ENCODE data around the gene IL11RA. TPM values are rescaled to one million over a fixed set of nuclear protein-coding genes. Genes with fewer than 3 reads are reported as not detected.

Gene IL11RA
- total RNA-seq, 1 donor from 2014 or later: 22.2 TPM

DNA sequence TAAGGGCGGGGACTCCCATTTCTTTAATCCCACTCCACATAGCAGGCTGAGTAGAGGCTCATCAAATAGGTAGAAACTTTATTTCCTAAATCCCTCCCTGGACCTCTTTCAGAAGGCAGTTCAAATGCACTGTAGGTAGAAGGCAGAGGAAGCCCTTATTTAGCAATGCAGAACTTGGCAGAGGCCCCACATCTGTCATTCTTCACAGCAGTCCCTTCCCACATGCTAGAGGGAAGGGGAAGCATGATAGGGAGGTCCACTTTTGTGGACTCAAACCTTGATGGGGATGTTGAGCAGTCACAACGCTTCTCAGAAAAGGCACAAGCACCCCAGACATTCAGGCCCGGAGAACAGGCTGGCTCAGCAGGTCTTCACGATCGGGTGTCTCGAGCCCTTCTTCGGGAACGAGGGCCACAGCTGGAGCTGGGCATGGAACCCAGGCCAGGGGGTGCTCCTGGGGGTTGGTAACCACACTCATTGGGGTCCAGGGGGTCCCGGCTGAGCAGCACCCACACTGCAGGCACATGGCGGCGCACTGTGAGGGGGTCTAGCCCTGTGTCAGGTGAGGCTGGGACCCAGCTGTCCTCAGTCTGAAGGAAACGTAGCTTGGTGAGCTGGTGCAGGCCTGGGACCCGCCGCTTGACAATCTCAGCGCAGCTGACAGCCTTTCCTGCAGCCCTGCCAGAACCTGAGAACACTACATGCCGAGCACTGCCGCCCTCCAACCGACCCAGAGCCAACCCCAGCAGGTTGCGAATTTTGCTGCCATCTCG lies 41.4 kb upstream of the IL11RA start:
- peak overlapping the region; percentile 100 for H3K4me2 ChIP-seq (ENCODE audit: low read length)
- peak overlapping the region; percentile 97 for H3K9ac ChIP-seq (ENCODE audit: low read length)
- H3K79me2 ChIP-seq (ENCODE audit: insufficient read depth, low read length): peaks cover 12% of the 10 kb centered on the region
- no peaks in the 10 kb centered on the region for H3K36me3 ChIP-seq (ENCODE audit: insufficient read depth, low read length)
- no peak overlapping the region for H3K27ac Mint-ChIP-seq (ENCODE audit: unreplicated experiment)
- no peak for TF ChIP-seq EZH2 (IDR thresholded peaks at IDR 0.05; ENCODE audit: insufficient read depth, low read length)
- TF ChIP-seq, protein P1, sequence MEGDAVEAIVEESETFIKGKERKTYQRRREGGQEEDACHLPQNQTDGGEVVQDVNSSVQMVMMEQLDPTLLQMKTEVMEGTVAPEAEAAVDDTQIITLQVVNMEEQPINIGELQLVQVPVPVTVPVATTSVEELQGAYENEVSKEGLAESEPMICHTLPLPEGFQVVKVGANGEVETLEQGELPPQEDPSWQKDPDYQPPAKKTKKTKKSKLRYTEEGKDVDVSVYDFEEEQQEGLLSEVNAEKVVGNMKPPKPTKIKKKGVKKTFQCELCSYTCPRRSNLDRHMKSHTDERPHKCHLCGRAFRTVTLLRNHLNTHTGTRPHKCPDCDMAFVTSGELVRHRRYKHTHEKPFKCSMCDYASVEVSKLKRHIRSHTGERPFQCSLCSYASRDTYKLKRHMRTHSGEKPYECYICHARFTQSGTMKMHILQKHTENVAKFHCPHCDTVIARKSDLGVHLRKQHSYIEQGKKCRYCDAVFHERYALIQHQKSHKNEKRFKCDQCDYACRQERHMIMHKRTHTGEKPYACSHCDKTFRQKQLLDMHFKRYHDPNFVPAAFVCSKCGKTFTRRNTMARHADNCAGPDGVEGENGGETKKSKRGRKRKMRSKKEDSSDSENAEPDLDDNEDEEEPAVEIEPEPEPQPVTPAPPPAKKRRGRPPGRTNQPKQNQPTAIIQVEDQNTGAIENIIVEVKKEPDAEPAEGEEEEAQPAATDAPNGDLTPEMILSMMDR (IDR thresholded peaks at IDR 0.05; ENCODE audit: insufficient read depth, low read depth, low read length): no peak
- peaks cover 13% of the 10 kb centered on the region for H3K36me3 Mint-ChIP-seq (ENCODE audit: low read depth, unreplicated experiment)
- no peak for FAIRE-seq
- H3K4me1 ChIP-seq (ENCODE audit: insufficient read depth, low read length): peaks cover 15% of the 10 kb centered on the region
- peaks cover 3% of the 10 kb centered on the region for H4K20me1 ChIP-seq (ENCODE audit: insufficient read depth, low read length)
- no peak overlapping the region for H3K4me3 ChIP-seq (ENCODE audit: insufficient read depth, low read depth, low read length)
- no peak overlapping the region for H2AFZ ChIP-seq (ENCODE audit: low read depth, low read length)
- H3K27me3 ChIP-seq (ENCODE audit: insufficient read depth, low read length): peaks cover 6% of the 10 kb centered on the region
- H3K9me3 Mint-ChIP-seq (ENCODE audit: unreplicated experiment): no peaks in the 10 kb centered on the region
- peak overlapping the region; percentile 95 for H3K4me3 Mint-ChIP-seq (ENCODE audit: unreplicated experiment)
- peaks cover 2% of the 10 kb centered on the region for H3K27me3 Mint-ChIP-seq (ENCODE audit: low read depth, unreplicated experiment)
- no peaks in the 10 kb centered on the region for H3K9me3 ChIP-seq (ENCODE audit: insufficient read depth, low read depth, low read length)
- no peak overlapping the region for H3K27ac ChIP-seq (ENCODE audit: low read depth, low read length)
- DNase-seq (ENCODE audit: low read depth): no peak
- peaks cover 6% of the 10 kb centered on the region for H3K4me1 Mint-ChIP-seq (ENCODE audit: low read depth, unreplicated experiment)

DNA sequence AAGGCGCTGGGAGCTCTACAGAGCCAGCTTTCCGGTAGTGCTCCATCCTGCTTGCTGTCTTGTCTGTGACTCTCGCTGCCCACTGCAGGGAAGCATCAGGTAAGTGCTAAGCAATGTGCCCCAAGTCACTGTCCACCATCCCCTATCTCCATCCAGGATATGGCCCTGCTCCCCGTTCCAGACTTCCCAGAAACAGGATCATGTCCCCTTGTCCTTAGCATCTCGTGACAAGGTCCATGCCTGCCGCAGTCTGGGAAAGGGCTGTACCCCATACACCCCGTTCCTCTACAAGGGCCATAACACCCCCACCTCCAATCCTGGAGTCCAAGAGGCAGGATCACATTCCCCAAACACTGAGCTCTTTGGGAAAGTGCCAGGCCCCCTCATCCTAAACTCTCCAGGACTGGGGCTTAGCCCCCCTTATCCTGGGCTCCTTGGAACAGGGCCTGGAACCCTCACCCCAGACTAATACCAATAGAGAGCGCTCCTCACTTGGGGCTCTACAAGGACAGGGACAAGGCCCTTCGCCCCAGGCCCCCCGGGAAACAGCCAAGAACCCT lies 40.7 kb upstream of the IL11RA start:
- Histone ChIP-seq H3K4me1 (ENCODE audit: insufficient read depth, low read length) (peaks cover 15% of the 10 kb centered on the region), H4K20me1 (ENCODE audit: insufficient read depth, low read length) (peaks cover 3% of the 10 kb centered on the region), H3K9me3 (ENCODE audit: insufficient read depth, low read depth, low read length) (no peaks in the 10 kb centered on the region), H3K4me2 (ENCODE audit: low read length) (peak overlapping the region; percentile 100), H2AFZ (ENCODE audit: low read depth, low read length) (peak overlapping the region; percentile 97), H3K27me3 (ENCODE audit: insufficient read depth, low read length) (peaks cover 2% of the 10 kb centered on the region), H3K4me3 (ENCODE audit: insufficient read depth, low read depth, low read length) (peak overlapping the region; percentile 94), H3K27ac (ENCODE audit: low read depth, low read length) (peak overlapping the region; percentile 80), H3K36me3 (ENCODE audit: insufficient read depth, low read length) (peaks cover 2% of the 10 kb centered on the region), H3K79me2 (ENCODE audit: insufficient read depth, low read length) (peaks cover 12% of the 10 kb centered on the region), H3K9ac (ENCODE audit: low read length) (peak overlapping the region; percentile 97)
- no peak for FAIRE-seq
- no peaks in the 10 kb centered on the region for H3K9me3 Mint-ChIP-seq (ENCODE audit: unreplicated experiment)
- peaks cover 6% of the 10 kb centered on the region for H3K4me1 Mint-ChIP-seq (ENCODE audit: low read depth, unreplicated experiment)
- TF ChIP-seq EZH2 (IDR thresholded peaks at IDR 0.05; ENCODE audit: insufficient read depth, low read length): no peak
- TF ChIP-seq, protein P1 (IDR thresholded peaks at IDR 0.05; ENCODE audit: insufficient read depth, low read depth, low read length): no peak
- peaks cover 15% of the 10 kb centered on the region for H3K36me3 Mint-ChIP-seq (ENCODE audit: low read depth, unreplicated experiment)
- H3K27me3 Mint-ChIP-seq (ENCODE audit: low read depth, unreplicated experiment): peaks cover 2% of the 10 kb centered on the region
- peak overlapping the region; percentile 89 for H3K27ac Mint-ChIP-seq (ENCODE audit: unreplicated experiment)
- no peak for DNase-seq (ENCODE audit: low read depth)
- H3K4me3 Mint-ChIP-seq (ENCODE audit: unreplicated experiment): peak overlapping the region; percentile 95
